Muscle layer of duodenum (tissue), 2 donors: ENCODE results near the gene PTGES.
"Not testable (repeated sequence)": the region's sequence is repeated elsewhere in the genome, so short reads cannot be mapped to it uniquely, and the experiment has no call there.

Source experiments
- H3K27ac ChIP-seq: one replicate; pipeline ENCODE4 v1.7.0; 2013; ENCODE audit warnings: mild to moderate bottlenecking, low read length
- H3K27me3 ChIP-seq: one replicate; pipeline ENCODE4 v1.7.0; 2013; ENCODE audit warnings: low read depth, mild to moderate bottlenecking, control low read depth, low read length
- H3K36me3 ChIP-seq, 2 donors: one replicate each; pipeline ENCODE4 v1.7.0; 2013; ENCODE audit warnings: low read length in 2 of 2, control low read depth in 1 of 2, mild to moderate bottlenecking in 1 of 2; ENCODE audit not compliant: insufficient read depth in 2 of 2, control insufficient read depth in 1 of 2
- H3K4me1 ChIP-seq, 2 donors: one replicate each; pipeline ENCODE4 v1.7.0; 2013; ENCODE audit warnings: low read length in 2 of 2, mild to moderate bottlenecking in 2 of 2, control low read depth in 1 of 2, moderate library complexity in 1 of 2; ENCODE audit not compliant: insufficient read depth in 2 of 2, control insufficient read depth in 1 of 2
- H3K4me3 ChIP-seq, 2 donors: one replicate each; pipeline ENCODE4 v1.7.0; 2013; ENCODE audit warnings: low read length in 2 of 2, low read depth in 1 of 2, mild to moderate bottlenecking in 1 of 2
- H3K9me3 ChIP-seq, 2 donors: one replicate each; pipeline ENCODE4 v1.7.0; 2013; ENCODE audit warnings: low read length in 2 of 2, control low read depth in 1 of 2, mild to moderate bottlenecking in 1 of 2; ENCODE audit not compliant: control insufficient read depth in 1 of 2
- donor health status: healthy.

PTGES gene

DNA sequence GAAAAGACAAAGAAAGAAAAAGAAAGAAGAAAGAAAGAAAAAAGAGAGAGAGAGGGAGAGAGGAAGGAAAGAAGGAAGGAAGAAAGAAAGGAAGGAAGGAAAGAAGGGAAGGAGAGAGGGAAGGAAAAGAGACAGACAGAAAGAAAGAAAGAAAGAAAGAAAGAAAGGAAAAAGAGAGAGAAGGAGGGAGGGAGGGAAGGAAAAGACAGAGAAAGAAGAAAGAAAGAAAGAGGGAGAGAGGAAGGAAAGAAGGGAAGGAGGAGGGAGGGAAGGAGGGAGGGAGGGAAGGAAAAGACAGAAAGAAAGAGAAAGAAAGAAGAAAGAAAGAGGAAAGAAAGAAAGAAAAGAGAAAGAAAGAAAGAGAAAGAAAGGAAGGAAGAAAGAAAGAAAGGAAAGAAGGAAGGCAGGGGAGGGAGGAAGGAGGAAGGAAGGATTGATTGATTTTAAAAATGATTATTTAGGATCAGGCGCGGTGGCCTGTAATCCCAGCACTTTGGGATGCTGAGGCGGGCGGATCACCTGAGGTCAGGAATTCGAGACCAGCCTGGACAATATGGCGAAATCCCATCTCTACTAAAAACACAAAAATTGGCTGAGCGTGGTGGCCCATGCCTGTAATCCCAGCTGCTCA lies 26.8 kb upstream of the PTGES start:
- H3K4me3 ChIP-seq, result no peak overlapping the region
- no peaks in the 10 kb centered on the region for H3K36me3 ChIP-seq
- no peaks in the 10 kb centered on the region for H3K27me3 ChIP-seq
- H3K4me1 ChIP-seq, result peaks cover 5 to 15% of the 10 kb centered on the region in 2 donors
- H3K9me3 ChIP-seq, result no peaks in the 10 kb centered on the region
- no peak overlapping the region for H3K27ac ChIP-seq

DNA sequence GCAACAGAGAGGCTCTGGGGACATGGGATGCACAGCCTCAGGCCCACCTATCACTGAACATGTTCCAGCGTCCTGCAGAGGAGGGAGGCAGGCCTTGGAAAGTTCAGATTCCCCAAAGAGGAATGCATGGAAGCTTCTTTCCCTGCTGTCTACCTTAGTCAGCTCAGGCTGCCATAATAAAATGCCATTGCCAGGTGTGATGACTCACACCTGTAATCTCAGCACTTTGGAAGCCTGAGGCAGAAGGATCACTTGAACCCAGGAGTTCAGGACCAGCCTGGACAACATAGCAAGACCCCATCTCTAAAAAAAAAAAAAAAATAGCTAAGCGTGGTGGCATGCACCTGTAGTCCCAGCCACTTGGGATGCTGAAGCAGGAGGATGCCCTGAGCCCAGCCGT lies 25.6 kb upstream of the PTGES start:
- peaks cover 5 to 12% of the 10 kb centered on the region in 2 donors for H3K4me1 ChIP-seq
- H3K4me3 ChIP-seq, result no peak overlapping the region
- no peaks in the 10 kb centered on the region for H3K9me3 ChIP-seq
- no peaks in the 10 kb centered on the region for H3K27me3 ChIP-seq
- no peaks in the 10 kb centered on the region for H3K36me3 ChIP-seq
- H3K27ac ChIP-seq, result no peak overlapping the region

DNA sequence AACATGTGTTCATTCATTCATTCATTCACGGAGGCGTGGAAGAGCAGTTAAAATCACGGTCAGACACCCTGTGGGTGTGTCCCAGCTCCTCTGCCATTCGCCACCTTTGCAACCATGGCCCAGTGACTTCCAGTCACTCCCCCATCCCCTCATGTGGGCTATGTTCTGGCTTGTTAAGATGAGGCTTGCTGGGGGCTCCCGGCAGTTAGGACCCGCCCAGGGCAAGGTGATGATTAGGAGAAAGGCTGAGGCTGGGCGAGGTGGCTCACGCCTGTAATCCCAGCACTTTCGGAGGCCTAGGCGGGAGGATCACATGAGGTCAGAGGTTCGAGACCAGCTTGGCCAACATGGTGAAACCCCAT lies 24.9 kb upstream of the PTGES start:
- Histone ChIP-seq H3K4me1 (peaks cover 5 to 12% of the 10 kb centered on the region in 2 donors), H3K9me3 (no peaks in the 10 kb centered on the region), H3K27ac (peak overlapping the region; percentile 2)

DNA sequence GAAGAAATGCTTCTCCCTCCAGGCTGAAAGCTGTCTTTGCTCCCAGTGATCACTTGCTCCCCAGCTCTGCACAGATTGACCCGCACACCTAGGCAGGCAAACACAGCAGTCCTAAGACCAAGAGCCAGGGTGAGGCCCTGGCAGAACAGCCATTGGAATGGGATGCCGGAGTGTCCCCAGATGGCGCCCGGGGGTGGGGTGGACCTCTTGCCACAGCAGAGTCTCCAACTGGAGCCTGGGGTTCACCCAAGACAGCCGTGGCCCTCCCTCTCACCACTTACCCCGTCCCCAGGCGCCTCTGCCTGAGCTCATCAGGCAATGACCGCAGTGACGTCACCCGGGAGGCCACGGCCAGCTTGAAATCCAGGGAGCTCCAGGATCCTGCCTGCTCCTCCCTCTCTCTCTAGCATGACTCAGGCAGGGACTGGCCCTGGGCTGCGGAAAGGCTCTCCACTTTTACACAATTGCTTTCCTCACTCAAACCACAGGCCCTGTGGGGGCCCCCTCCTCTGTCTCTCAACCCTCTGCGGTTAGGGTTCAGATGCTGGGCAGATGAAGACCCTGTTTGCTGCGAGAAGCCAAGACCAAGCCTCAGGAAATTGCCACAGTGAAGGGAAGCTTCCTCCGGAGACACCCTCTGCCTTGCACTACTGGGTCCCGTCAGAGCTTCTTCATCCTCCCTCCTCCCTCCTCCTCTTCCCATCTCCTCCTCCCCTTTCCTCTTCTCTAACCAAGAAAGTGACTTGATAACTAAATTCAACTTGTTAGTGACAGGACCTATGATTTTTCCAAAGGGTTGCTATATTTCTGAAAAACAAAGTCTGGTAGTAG lies 24.3 kb upstream of the PTGES start:
- peak overlapping the region; percentile 38 to 40 for H3K4me3 ChIP-seq

More for the DNA sequence above, 24.9 kb upstream of the PTGES start:
- H3K27me3 ChIP-seq, result no peaks in the 10 kb centered on the region
- H3K4me3 ChIP-seq, result no peak overlapping the region
- no peaks in the 10 kb centered on the region for H3K36me3 ChIP-seq

DNA sequence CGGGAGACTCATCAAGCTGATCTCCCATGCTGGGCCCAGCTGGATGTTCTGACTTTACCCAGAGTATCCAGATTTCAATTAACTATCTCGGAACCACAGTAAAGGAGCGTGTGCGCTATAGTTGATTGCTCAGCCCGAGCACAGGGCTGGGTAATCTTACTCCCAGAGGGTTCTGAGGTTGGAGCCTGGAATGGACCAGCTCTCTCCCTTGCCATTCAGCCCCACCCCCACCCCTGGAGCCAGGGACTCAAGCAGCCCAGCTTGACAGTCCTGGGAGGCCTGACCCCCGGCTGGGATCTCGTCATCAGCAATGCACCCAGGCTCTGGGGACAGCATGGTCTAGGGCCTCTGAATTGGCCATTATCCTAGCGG lies 23.7 kb upstream of the PTGES start:
- peaks cover 5 to 12% of the 10 kb centered on the region in 2 donors for H3K4me1 ChIP-seq
- no peaks in the 10 kb centered on the region for H3K27me3 ChIP-seq
- peak overlapping the region; percentile 4 for H3K27ac ChIP-seq
- H3K9me3 ChIP-seq, result no peaks in the 10 kb centered on the region
- H3K36me3 ChIP-seq, result no peaks in the 10 kb centered on the region
- peak overlapping the region in 1 of 2 donors; percentile 38 for H3K4me3 ChIP-seq

More for the DNA sequence above, 24.3 kb upstream of the PTGES start:
- Histone ChIP-seq H3K4me1 (peaks cover 5 to 12% of the 10 kb centered on the region in 2 donors), H3K9me3 (no peaks in the 10 kb centered on the region), H3K36me3 (no peaks in the 10 kb centered on the region), H3K27ac (peak overlapping the region; percentile 4), H3K27me3 (no peaks in the 10 kb centered on the region)

DNA sequence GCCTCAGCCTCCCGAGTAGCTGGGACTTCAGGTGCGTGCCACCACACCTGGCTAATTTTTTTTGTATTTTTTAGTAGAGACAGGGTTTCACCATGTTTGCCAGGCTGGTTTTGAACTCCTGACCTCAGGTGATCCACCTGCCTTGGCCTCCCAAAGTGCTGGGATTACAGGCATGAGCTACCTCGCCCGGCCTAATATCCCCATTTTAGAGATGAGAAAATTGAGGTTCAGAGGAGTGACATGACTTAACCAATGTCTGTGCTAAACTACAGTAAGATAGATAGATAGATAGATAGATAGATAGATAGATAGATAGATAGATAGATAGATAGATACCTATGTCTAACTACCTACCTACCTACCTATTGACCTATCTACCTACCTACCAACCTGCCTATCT lies 23.3 kb upstream of the PTGES start:
- not testable (repeated sequence) for H3K36me3 ChIP-seq, H3K4me3 ChIP-seq, H3K9me3 ChIP-seq, H3K27me3 ChIP-seq
- H3K27ac ChIP-seq, result peak overlapping the region; percentile 4
- H3K4me1 ChIP-seq, result peaks cover 5 to 12% of the 10 kb centered on the region in 2 donors

DNA sequence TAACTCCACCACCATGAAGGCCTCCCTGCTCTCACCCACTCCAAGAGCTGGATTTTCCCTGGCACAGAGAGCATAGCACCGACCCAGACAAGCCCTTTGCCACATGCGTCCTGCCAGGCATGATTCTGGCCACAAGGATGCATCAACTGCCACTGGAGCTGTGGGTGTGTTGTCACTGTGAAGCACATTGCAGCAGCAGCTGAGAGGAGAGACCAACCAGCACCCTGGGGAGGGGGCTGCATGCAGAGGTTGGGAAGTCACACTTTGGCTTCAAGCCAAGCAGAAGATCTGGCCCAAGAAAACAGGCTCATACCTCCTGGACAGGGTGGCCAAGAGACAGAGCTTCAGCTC lies 22.6 kb upstream of the PTGES start:
- Histone ChIP-seq H3K27me3 (no peaks in the 10 kb centered on the region), H3K36me3 (no peaks in the 10 kb centered on the region), H3K4me1 (peaks cover 5 to 12% of the 10 kb centered on the region in 2 donors), H3K4me3 (no peak overlapping the region), H3K27ac (no peak overlapping the region), H3K9me3 (no peaks in the 10 kb centered on the region)

DNA sequence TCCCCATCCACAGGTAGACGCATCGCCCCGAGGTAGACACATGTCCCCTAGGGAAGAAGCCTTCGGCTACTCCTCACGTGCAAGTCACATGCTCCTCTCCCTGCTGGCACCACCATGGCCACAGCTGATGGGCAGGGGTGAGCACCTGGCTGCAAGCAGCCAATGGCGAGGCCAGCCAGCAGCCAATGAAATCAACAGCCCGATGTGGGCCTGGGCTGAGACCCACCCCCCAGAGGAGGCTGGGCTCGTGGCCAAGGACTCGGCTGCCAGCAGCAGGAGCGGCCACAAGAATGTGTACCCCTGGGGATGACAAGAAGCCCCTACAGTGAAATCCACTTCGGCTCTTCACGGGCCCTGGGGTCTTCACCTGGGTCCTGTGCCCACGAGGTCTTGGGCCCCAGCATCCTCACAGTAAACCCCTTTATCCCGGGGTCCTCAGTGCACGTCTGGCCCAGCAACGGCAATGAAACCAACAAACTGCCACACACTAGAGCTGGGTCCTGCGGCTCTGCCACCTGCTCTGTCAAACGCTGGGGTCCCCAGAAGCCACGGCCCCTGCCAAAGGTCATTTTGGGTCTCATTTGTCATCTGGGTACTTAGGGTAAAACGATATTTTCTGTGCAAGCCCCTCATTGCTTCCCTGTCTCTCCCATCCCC lies 22.1 kb upstream of the PTGES start:
- Histone ChIP-seq H3K36me3 (no peaks in the 10 kb centered on the region), H3K4me3 (no peak overlapping the region), H3K4me1 (peaks cover 5 to 12% of the 10 kb centered on the region in 2 donors), H3K27ac (no peak overlapping the region), H3K27me3 (no peaks in the 10 kb centered on the region), H3K9me3 (no peaks in the 10 kb centered on the region)

DNA sequence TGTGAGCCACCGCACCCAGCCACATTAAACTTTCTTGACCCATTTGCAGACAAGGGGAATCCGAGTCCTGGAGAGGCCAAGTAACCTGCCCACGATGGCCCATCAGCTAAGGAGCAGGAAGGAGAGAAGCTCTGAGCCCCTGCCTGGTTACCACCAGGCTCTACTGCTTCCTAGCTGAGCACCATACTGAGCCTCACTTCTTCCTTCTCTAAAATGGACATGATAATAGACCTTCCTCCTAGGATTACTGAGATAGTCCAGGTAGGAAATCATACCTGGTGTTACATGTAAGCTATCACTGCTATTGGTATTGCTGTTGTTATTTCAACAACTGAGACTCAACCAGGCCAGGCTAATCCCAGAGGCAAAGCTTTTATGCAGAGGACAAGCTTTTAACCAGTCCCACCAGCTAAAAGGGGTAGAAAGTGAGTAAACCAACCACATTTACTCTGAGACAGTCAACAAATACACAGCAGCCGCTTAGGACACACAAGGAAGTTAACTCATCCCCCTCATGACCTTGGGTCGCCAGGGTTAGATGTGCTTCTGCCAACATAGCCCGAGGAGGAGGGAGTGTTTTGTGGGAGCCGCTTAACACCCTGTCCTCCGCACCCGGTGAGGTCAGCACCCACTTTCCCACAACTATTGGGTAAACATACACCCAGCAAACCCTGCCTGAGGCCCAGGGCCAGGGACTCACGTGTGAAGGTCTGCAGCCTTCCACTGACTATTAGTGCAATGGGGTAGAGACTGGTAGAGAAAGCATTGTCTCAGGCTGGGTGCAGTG lies 20.6 kb upstream of the PTGES start:
- Histone ChIP-seq H3K4me3 (no peak overlapping the region), H3K27me3 (no peaks in the 10 kb centered on the region), H3K4me1 (peaks cover 5 to 12% of the 10 kb centered on the region in 2 donors), H3K36me3 (no peaks in the 10 kb centered on the region), H3K27ac (no peak overlapping the region), H3K9me3 (no peaks in the 10 kb centered on the region)

DNA sequence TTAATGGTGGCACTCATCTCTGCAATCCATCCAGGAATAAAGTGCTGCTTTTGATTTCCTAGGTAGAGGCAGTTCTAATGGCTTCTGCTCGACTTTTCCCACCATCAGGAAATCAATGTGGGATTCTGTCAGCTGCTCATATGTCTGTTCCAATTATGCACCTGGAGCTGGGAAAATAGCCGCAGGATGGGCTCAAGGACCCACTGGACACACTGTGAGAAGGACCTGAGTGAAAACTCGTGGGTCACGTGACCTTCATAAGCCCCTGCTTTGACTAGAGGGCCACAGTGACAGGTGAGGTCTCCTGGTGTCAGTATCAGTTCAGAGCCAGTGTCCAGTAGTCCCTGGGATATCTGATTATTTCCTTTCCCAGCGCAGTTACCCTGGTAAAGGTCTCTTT lies 17.9 kb upstream of the PTGES start:
- no peak overlapping the region for H3K4me3 ChIP-seq
- H3K27ac ChIP-seq, result no peak overlapping the region
- H3K4me1 ChIP-seq, result no peaks in the 10 kb centered on the region
- H3K27me3 ChIP-seq, result no peaks in the 10 kb centered on the region
- H3K36me3 ChIP-seq, result no peaks in the 10 kb centered on the region
- H3K9me3 ChIP-seq, result no peaks in the 10 kb centered on the region

DNA sequence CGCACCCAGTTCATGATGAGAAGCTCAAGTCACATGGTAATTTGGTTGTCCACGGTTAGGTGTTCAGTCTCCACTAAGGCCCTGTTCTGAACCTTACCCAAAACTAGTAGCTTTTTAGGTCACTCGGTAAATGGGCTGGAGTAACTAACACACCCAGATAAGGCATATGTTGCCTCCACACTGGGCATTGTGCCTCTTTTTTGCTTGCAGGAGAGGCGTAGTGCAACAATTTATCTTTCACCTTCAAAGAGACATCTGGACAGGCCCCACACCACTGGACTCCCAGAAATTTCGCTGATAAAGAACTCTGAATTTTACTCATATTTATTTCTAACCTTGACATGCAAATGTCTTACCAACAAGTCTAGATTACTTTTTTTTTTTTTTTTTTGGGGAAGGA lies 16.8 kb upstream of the PTGES start:
- no peaks in the 10 kb centered on the region for H3K4me1 ChIP-seq
- H3K27ac ChIP-seq, result no peak overlapping the region
- H3K4me3 ChIP-seq, result no peak overlapping the region
- H3K27me3 ChIP-seq, result no peaks in the 10 kb centered on the region
- no peaks in the 10 kb centered on the region for H3K9me3 ChIP-seq
- H3K36me3 ChIP-seq, result no peaks in the 10 kb centered on the region
